Fibroblast of villous mesenchyme (primary cell): ENCODE measurements around the gene NXPH1. TPM values are rescaled to one million over a fixed set of nuclear protein-coding genes. Genes with fewer than 3 reads are reported as not detected.

Source experiments
- DNase-seq: peaks from one replicate; pipeline ENCODE4 v3.0.0-alpha.2; 2010; ENCODE audit warnings: low read depth
- H3K4me3 ChIP-seq: 2 replicates; pipeline ENCODE4 v1.5.1; 2011; ENCODE audit warnings: low read depth, mild to moderate bottlenecking, low read length
- CTCF ChIP-seq: IDR thresholded peaks from 2 replicates; pipeline ENCODE4 v1.5.1; 2012; ENCODE audit warnings: low read depth, mild to moderate bottlenecking, low read length; ENCODE audit not compliant: insufficient read depth
- total RNA-seq: library from RNA; depleted of rRNA; stranded (reverse); fragments of >200 nt; gene quantifications from 2 replicates; pipeline ENCODE4 v1.2.3, GENCODE V29; 2012

The NXPH1 gene
- total RNA-seq, 1 donor, result not detected

- no peak for TF ChIP-seq CTCF
- DNase-seq, result no peak
- no peak overlapping the region for H3K4me3 ChIP-seq
Observed at GRCh38 chr7:8594115-8594514, 160.7 kb downstream of the NXPH1 start.

GRCh38 chr7:8597565-8597964 is 164.2 kb downstream of the NXPH1 start:
- DNase-seq, result no peak
- no peak for TF ChIP-seq CTCF
- no peak overlapping the region for H3K4me3 ChIP-seq

- no peak for DNase-seq
- no peak for TF ChIP-seq CTCF
- no peak overlapping the region for H3K4me3 ChIP-seq
Observed at GRCh38 chr7:8601121-8601520, 167.7 kb downstream of the NXPH1 start.

GRCh38 chr7:8605221-8605620 is 171.8 kb downstream of the NXPH1 start:
- TF ChIP-seq CTCF, result no peak
- no peak for DNase-seq
- H3K4me3 ChIP-seq, result no peak overlapping the region

- no peak for DNase-seq
- no peak for TF ChIP-seq CTCF
- no peak overlapping the region for H3K4me3 ChIP-seq
Observed at GRCh38 chr7:8612584-8612983, 179.2 kb downstream of the NXPH1 start.

- no peak for TF ChIP-seq CTCF
- no peak overlapping the region for H3K4me3 ChIP-seq
- no peak for DNase-seq
Observed at GRCh38 chr7:8613191-8613590, 179.8 kb downstream of the NXPH1 start.

- H3K4me3 ChIP-seq, result no peak overlapping the region
- TF ChIP-seq CTCF, result no peak
- no peak for DNase-seq
Observed at GRCh38 chr7:8615019-8615418, 181.6 kb downstream of the NXPH1 start.
